Parathyroid adenoma (tissue), 2 donors: ENCODE data around the gene PLCH1.

Source experiments
- H2AFZ ChIP-seq: fragments of 300-600 bp; sonication (generic); one replicate; pipeline ENCODE4 v1.7.0; 2017; ENCODE audit warnings: antibody characterized with exemption, mild to moderate bottlenecking
- H3K27ac ChIP-seq: fragments of 300-600 bp; sonication (generic); one replicate; pipeline ENCODE4 v1.7.0; 2017
- H3K27me3 ChIP-seq: fragments of 300-600 bp; sonication (generic); one replicate; pipeline ENCODE4 v1.7.0; 2017; ENCODE audit warnings: low read length; ENCODE audit not compliant: control insufficient read depth, insufficient read depth
- H3K36me3 ChIP-seq: fragments of 300-600 bp; sonication (generic); one replicate; pipeline ENCODE4 v1.7.0; 2017; ENCODE audit warnings: low read length; ENCODE audit not compliant: control insufficient read depth, insufficient read depth
- H3K4me1 ChIP-seq: fragments of 300-600 bp; sonication (generic); one replicate; pipeline ENCODE4 v1.7.0; 2017; ENCODE audit warnings: control low read depth
- H3K4me2 ChIP-seq: fragments of 300-600 bp; sonication (generic); one replicate; pipeline ENCODE4 v1.7.0; 2017; ENCODE audit warnings: low read length
- H3K4me3 ChIP-seq: fragments of 300-600 bp; sonication (generic); one replicate; pipeline ENCODE4 v1.7.0; 2017; ENCODE audit warnings: low read depth, low read length
- H3K79me2 ChIP-seq: fragments of 300-600 bp; sonication (generic); one replicate; pipeline ENCODE4 v1.7.0; 2017; ENCODE audit warnings: control low read depth
- H3K9ac ChIP-seq: fragments of 300-600 bp; sonication (generic); one replicate; pipeline ENCODE4 v1.7.0; 2017; ENCODE audit warnings: mild to moderate bottlenecking
- H3K9me3 ChIP-seq: fragments of 300-600 bp; sonication (generic); one replicate; pipeline ENCODE4 v1.7.0; 2017; ENCODE audit warnings: low read length; ENCODE audit not compliant: control insufficient read depth
- TF ChIP-seq, protein P1 (sequence below): fragments of 300-600 bp; sonication (generic); IDR thresholded peaks from one replicate; pipeline ENCODE4 v1.7.0; 2017; ENCODE audit warnings: antibody characterized with exemption, mild to moderate bottlenecking
- donor health status: primary hyperparathyroidism.

Gene PLCH1

DNA sequence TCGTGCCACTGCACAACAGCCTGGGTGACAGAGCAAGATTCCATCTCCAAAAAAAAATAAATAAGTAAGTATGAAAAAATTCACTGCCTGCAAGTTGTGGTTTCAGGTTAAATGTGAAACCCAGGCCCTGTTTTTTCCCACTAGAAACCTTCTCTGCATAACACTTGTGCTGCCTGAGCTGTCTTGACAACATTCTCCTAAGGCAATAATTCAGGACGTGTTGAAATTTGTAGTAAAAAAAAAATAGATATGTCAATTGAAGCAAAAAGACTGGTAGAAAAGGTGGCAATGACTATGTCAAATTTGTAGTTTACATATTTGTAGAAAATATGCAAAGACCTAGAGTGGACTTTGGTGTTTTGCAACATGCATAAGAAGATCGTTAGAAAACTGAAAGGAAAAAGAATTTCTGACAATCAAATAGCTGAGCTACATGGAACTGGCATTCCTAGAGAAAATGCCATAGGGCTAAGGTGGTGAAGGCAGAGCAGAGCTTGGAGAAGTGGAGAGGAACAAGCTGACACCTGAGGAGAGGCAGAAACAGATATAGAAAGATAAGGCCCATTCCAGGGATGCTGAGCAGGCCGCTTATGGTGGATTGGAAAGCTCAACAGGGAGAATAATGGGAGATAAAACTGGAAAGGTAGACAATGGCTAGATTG, 150.2 kb downstream of the PLCH1 start:
- H3K79me2 ChIP-seq: no peaks in the 10 kb centered on the region
- no peak overlapping the region for H3K4me2 ChIP-seq
- no peak overlapping the region for H2AFZ ChIP-seq
- no peaks in the 10 kb centered on the region for H3K4me1 ChIP-seq
- no peak overlapping the region for H3K4me3 ChIP-seq
- H3K27me3 ChIP-seq: no peaks in the 10 kb centered on the region
- no peaks in the 10 kb centered on the region for H3K9me3 ChIP-seq
- no peak overlapping the region for H3K9ac ChIP-seq
- H3K27ac ChIP-seq: no peak overlapping the region
- no peaks in the 10 kb centered on the region for H3K36me3 ChIP-seq
- TF ChIP-seq, protein P1, sequence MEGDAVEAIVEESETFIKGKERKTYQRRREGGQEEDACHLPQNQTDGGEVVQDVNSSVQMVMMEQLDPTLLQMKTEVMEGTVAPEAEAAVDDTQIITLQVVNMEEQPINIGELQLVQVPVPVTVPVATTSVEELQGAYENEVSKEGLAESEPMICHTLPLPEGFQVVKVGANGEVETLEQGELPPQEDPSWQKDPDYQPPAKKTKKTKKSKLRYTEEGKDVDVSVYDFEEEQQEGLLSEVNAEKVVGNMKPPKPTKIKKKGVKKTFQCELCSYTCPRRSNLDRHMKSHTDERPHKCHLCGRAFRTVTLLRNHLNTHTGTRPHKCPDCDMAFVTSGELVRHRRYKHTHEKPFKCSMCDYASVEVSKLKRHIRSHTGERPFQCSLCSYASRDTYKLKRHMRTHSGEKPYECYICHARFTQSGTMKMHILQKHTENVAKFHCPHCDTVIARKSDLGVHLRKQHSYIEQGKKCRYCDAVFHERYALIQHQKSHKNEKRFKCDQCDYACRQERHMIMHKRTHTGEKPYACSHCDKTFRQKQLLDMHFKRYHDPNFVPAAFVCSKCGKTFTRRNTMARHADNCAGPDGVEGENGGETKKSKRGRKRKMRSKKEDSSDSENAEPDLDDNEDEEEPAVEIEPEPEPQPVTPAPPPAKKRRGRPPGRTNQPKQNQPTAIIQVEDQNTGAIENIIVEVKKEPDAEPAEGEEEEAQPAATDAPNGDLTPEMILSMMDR: no peak

DNA sequence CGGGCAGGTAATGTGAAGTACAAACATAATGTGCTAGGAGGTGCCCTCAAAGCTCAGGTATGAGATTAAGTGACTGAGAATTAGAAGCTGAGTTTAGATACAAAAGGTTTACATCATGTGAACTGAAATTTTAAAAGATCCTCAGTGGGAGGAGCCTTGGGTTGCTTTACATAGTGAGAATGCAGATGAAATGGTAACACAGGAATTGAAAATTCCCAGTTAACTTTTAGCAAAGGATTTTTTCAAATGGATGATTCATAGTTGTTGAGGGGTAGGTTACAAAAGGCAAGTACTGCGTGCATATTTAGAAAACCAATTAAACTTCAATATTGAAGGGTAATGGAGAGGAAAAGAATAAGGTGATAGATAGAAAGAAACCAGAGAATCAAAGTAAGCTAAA, 157.3 kb downstream of the PLCH1 start:
- no peaks in the 10 kb centered on the region for H3K79me2 ChIP-seq
- H3K9me3 ChIP-seq: no peaks in the 10 kb centered on the region
- H3K27me3 ChIP-seq: no peaks in the 10 kb centered on the region
- no peak overlapping the region for H3K4me2 ChIP-seq
- H3K9ac ChIP-seq: no peak overlapping the region
- no peak overlapping the region for H2AFZ ChIP-seq
- no peaks in the 10 kb centered on the region for H3K4me1 ChIP-seq
- TF ChIP-seq, protein P1: no peak
- H3K27ac ChIP-seq: no peak overlapping the region
- H3K36me3 ChIP-seq: no peaks in the 10 kb centered on the region
- no peak overlapping the region for H3K4me3 ChIP-seq

DNA sequence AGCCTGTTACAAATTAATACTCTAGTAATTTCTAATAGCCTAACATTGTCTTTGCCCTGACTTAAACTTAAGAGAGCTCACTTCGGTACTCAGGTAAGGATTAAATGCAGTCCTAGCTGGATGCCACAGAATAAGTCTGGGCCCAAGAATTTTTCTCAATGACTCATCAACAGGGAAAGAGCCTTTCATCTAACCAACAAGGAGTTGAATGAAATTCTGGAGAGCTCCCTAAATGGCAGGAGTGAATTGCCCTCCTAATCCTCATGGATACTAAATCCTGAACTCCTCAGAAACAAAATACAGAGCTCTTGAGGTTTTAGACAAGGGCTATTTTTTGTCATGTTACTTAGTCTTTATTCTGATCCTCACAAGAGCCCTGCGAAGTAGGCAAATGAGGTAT, 159.5 kb downstream of the PLCH1 start:
- H3K79me2 ChIP-seq: no peaks in the 10 kb centered on the region

DNA sequence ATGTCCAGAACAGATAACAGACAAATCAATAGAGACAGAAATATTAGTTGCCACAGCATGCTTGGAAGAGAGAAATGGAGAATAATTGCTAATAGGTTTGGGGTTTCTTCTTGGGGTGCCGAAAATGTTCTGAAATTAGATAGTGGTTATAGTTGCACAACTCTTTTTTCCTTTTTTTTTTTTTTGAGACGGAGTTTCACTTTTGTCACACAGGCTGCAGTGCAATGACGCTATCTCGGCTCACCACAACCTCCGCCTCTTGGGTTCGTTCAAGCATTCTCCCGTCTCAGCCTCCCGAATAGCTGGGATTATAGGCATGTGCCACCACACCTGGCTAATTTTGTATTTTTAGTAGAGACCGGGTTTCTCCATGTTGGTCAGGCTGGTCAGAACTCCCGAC, 163.3 kb downstream of the PLCH1 start:
- H3K79me2 ChIP-seq: no peaks in the 10 kb centered on the region
- H3K27ac ChIP-seq: no peak overlapping the region
- H3K27me3 ChIP-seq: no peaks in the 10 kb centered on the region
- H3K9me3 ChIP-seq: no peaks in the 10 kb centered on the region
- H3K9ac ChIP-seq: no peak overlapping the region
- no peaks in the 10 kb centered on the region for H3K36me3 ChIP-seq
- no peak overlapping the region for H2AFZ ChIP-seq
- H3K4me2 ChIP-seq: no peak overlapping the region
- H3K4me1 ChIP-seq: no peaks in the 10 kb centered on the region
- TF ChIP-seq, protein P1: no peak
- no peak overlapping the region for H3K4me3 ChIP-seq

More for the DNA sequence above, 159.5 kb downstream of the PLCH1 start:
- Histone ChIP-seq H3K27me3 (no peaks in the 10 kb centered on the region), H3K9me3 (no peaks in the 10 kb centered on the region), H3K4me3 (no peak overlapping the region), H2AFZ (no peak overlapping the region), H3K4me2 (no peak overlapping the region), H3K9ac (no peak overlapping the region), H3K27ac (no peak overlapping the region), H3K4me1 (no peaks in the 10 kb centered on the region), H3K36me3 (no peaks in the 10 kb centered on the region)
- TF ChIP-seq, protein P1: no peak

GRCh38 chr3:155572085-155572484, 172.8 kb downstream of the PLCH1 start:
- H3K27ac ChIP-seq: no peak overlapping the region
- no peak overlapping the region for H3K9ac ChIP-seq
- no peaks in the 10 kb centered on the region for H3K9me3 ChIP-seq
- H3K4me1 ChIP-seq: no peaks in the 10 kb centered on the region
- H3K79me2 ChIP-seq: no peaks in the 10 kb centered on the region
- TF ChIP-seq, protein P1: no peak
- no peaks in the 10 kb centered on the region for H3K27me3 ChIP-seq
- no peak overlapping the region for H3K4me3 ChIP-seq
- H2AFZ ChIP-seq: no peak overlapping the region
- no peak overlapping the region for H3K4me2 ChIP-seq
- no peaks in the 10 kb centered on the region for H3K36me3 ChIP-seq
